ENCODE data around the gene CCDC157. TPM values are rescaled to one million over a fixed set of nuclear protein-coding genes. Genes with fewer than 3 reads are reported as not detected.

CCDC157 gene
- polyA plus RNA-seq, 1 experiment = 1.6 TPM

DNA sequence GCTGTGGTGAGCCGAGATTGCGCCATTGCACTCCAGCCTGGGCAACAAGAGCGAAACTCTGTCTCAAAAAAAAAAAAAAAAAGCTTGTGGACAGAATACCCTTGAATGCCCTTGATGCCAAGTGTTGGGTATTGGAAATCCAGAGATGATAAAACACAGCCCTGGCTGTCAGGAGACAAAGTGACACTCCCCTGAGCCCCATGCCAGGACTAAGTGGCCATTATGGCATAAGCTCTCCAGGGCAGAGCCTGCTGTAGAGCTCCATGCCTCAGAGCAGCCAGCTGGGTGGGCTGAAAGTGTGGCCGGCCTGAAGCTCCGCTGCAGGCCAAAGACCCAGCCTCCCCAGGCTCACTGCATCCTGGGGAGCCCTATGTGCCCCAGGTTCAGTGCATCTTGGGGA is 25.5 kb downstream of the CCDC157 start:
- TF ChIP-seq, protein P1, sequence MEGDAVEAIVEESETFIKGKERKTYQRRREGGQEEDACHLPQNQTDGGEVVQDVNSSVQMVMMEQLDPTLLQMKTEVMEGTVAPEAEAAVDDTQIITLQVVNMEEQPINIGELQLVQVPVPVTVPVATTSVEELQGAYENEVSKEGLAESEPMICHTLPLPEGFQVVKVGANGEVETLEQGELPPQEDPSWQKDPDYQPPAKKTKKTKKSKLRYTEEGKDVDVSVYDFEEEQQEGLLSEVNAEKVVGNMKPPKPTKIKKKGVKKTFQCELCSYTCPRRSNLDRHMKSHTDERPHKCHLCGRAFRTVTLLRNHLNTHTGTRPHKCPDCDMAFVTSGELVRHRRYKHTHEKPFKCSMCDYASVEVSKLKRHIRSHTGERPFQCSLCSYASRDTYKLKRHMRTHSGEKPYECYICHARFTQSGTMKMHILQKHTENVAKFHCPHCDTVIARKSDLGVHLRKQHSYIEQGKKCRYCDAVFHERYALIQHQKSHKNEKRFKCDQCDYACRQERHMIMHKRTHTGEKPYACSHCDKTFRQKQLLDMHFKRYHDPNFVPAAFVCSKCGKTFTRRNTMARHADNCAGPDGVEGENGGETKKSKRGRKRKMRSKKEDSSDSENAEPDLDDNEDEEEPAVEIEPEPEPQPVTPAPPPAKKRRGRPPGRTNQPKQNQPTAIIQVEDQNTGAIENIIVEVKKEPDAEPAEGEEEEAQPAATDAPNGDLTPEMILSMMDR (IDR thresholded peaks at IDR 0.05; ENCODE audit: insufficient read depth, low read depth, low read length) = no peak
- Histone ChIP-seq H3K36me3 (ENCODE audit: control insufficient read depth, insufficient read depth, low read length) (peaks cover 20% of the 10 kb centered on the region), H3K27me3 (ENCODE audit: control insufficient read depth, insufficient read depth, low read length) (no peaks in the 10 kb centered on the region), H3K4me3 (ENCODE audit: low read depth, low read length) (no peak overlapping the region)
- ChIA-PET CTCF (interaction anchor here (1.0 to 19.7 kb wide), 4 partner anchors 8 to 119 kb away, joined by 4 to 204 read pairs (median 4); partner anchors contain the start of gene CASTOR1), POLR2A (no interaction called here)
- DNase-seq (ENCODE audit: low read depth) = no peak

DNA sequence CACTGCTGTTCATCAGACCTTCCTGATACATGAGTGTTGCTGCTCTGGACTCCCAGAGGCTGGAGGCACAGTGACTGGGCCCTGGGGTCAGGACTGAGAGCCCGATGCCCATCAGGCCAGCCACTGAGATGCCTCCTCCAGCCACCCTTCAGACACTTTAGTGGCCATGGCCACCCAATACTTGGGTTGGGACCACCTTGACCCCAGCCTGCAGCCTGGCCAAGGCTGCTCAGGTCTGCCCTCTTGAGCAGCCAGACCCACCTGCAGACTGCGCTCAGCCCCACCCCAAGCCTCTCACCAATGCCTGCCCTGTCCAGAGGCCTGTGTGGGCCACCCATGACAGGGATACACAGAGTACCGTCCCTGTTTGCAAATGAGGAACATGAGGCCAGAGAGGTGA is 26.3 kb downstream of the CCDC157 start:
- DNase-seq (ENCODE audit: low read depth) = no peak
- Histone ChIP-seq H3K4me3 (ENCODE audit: low read depth, low read length) (no peak overlapping the region), H3K27me3 (ENCODE audit: control insufficient read depth, insufficient read depth, low read length) (no peaks in the 10 kb centered on the region), H3K36me3 (ENCODE audit: control insufficient read depth, insufficient read depth, low read length) (peaks cover 20% of the 10 kb centered on the region)
- POLR2A ChIA-PET = no interaction called here
- TF ChIP-seq, protein P1 (IDR thresholded peaks at IDR 0.05; ENCODE audit: insufficient read depth, low read depth, low read length) = no peak
- CTCF ChIA-PET = interaction anchor here (1.0 to 19.7 kb wide), 5 partner anchors 9 to 120 kb away, joined by 4 to 204 read pairs (median 4); partner anchors contain the start of gene CASTOR1

DNA sequence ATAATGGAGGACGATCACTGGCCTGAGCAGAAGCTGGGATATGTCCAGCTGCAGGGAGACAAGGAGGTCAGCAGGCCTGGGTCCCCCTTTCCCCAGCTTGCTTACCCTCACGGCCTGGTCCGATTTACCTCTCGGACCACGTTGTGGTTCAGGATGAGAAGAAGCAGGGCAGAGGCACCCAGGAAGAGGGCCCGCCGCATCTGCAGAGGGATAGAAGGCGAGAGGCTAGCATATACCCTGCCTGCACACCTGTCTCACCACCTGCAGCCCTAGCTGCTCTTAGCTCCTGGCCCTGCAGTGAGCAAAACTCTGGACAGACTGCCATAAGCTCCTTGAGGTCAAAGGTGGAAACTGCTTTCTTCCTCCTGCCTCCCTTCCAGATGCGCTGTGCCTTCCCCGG is 29.1 kb downstream of the CCDC157 start:
- Histone ChIP-seq H3K36me3 (ENCODE audit: control insufficient read depth, insufficient read depth, low read length) (peaks cover 9% of the 10 kb centered on the region), H3K4me3 (ENCODE audit: low read depth, low read length) (no peak overlapping the region), H3K27me3 (ENCODE audit: control insufficient read depth, insufficient read depth, low read length) (no peaks in the 10 kb centered on the region)
- ChIA-PET POLR2A (no interaction called here), CTCF (interaction anchor here (0.6 to 19.7 kb wide), 15 partner anchors 11 to 251 kb away, joined by 3 to 204 read pairs (median 3); partner anchors contain the start of genes CASTOR1 and SEC14L2)
- no peak for DNase-seq (ENCODE audit: low read depth)
- TF ChIP-seq, protein P1 (IDR thresholded peaks at IDR 0.05; ENCODE audit: insufficient read depth, low read depth, low read length) = no peak

DNA sequence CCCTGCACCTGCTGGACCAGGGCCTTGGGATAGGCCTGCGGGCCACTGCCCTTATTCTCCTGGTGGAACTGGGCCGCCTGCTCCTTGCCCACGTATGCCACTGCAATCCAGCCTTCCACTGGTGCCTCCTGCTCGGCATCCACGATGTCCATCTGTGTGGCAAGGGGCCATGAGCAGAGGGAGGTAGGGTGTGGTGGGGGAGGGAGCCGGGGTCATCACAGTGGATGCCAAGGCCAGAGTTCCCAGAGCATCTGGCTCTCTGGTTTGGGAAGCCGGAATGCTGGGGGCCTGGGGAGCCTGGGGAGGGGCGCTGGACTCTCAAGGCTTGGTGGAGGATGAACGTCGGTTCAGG is 29.8 kb downstream of the CCDC157 start:
- H3K27me3 ChIP-seq (ENCODE audit: control insufficient read depth, insufficient read depth, low read length) = no peaks in the 10 kb centered on the region
- TF ChIP-seq, protein P1 (IDR thresholded peaks at IDR 0.05; ENCODE audit: insufficient read depth, low read depth, low read length) = no peak
- peaks cover 9% of the 10 kb centered on the region for H3K36me3 ChIP-seq (ENCODE audit: control insufficient read depth, insufficient read depth, low read length)
- DNase-seq (ENCODE audit: low read depth) = no peak
- ChIA-PET POLR2A (no interaction called here), CTCF (interaction anchor here (0.5 to 19.7 kb wide), 18 partner anchors 9 to 600 kb away, joined by 3 to 204 read pairs (median 4); partner anchors contain the start of genes CASTOR1 and SEC14L2)
- peak overlapping the region; percentile 76 for H3K4me3 ChIP-seq (ENCODE audit: low read depth, low read length)

DNA sequence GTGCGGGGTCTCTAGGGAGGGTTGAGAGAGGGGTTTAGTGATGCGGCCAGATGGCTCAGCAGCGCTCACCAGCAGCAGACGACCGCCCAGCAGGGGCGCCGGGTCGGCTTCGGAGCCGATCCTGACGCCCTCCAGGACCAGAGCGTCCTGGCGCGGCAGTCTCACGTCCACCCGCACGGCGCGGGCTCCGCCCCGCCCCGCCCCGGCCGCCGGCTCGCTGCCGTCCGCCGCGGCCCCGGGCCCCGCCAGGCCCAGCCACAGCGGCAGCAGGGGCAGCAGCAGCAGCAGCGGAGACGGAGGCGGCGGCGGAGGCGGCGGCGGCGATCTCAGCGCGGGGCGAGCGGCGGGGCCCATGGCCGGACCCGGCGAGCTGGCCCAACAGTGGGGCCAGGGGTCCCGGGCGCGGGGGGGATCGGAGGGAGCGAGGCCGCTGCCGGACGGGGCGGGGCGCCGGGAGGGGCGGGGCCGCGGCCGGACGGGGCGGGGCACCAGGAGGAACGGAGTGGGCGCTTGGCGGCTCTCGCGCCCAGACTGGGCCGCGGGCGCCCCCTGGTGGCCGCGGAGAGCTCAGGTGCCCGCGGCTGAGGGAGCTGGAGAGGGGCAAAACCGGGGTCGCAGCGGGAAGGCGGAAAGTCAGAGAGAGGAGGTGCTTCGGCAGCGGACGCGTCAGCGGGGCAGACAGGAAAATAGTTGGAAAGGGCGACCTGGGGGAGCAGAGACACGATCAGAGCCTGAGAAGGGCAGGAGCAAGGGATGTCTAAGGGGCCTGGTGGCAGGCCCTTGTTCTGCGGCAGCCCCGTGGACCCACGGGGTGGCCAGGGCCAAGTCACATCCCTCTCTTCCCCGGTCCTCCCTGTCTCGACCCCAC is 30.4 kb downstream of the CCDC157 start, which contains the start of gene RNF215:
Gene RNF215, minus strand, starts transcription at position 452 of the 868 bp plus-strand sequence. Its CDS starts 98 bp downstream, at position 354.
- TF ChIP-seq, protein P1 (IDR thresholded peaks at IDR 0.05; ENCODE audit: insufficient read depth, low read depth, low read length) = peak; percentile 82
- H3K4me3 ChIP-seq (ENCODE audit: low read depth, low read length) = peak within 1 kb of the TSS; percentile 76
- peaks cover 9% of the 10 kb centered on the region for H3K36me3 ChIP-seq (ENCODE audit: control insufficient read depth, insufficient read depth, low read length)
- ChIA-PET POLR2A (interaction anchor here (1.0 kb wide), 1 partner anchor 126 kb away, joined by 3 read pairs; no protein-coding TSS in a partner anchor), CTCF (interaction anchor here (0.5 to 19.7 kb wide), 24 partner anchors 9 to 600 kb away, joined by 3 to 204 read pairs (median 4); partner anchors contain the start of genes CASTOR1, CCDC157, MTFP1 and SEC14L2)
- DNase-seq (ENCODE audit: low read depth) = no peak
- H3K27me3 ChIP-seq (ENCODE audit: control insufficient read depth, insufficient read depth, low read length) = no peaks in the 10 kb centered on the region

Data from BJ (cell line).